GM19240 (cell line): Measurements from ENCODE around the gene TOLLIP.
"Not testable (repeated sequence)": the region's sequence is repeated elsewhere in the genome, so short reads cannot be mapped to it uniquely, and the experiment has no call there.

Experiments
- DNase-seq: peaks from one replicate; pipeline ENCODE4 v3.0.0; 2011; ENCODE audit warnings: low spot score; ENCODE audit not compliant: insufficient read length

TOLLIP gene

DNA sequence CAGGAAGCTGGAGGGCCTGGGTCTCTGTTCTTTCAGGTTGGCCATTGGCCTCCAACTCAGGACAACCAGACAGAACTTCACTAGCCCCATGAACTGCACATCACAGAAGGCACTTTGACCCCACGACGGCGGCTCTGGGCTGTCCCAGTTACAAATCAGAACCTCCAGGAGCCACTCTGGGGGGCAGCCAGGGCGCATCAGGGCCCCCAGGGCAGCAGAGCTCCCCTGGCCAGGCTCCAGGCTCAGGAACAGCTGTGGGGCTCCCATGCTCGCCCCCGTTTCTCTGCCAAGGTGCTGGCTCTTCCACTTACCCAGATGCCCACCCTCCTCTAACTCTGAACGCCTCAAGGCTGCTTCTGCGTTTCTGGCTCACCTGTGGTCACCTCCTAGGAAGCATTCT lies 25.5 kb downstream of the TOLLIP start:
- no peak for DNase-seq

DNA sequence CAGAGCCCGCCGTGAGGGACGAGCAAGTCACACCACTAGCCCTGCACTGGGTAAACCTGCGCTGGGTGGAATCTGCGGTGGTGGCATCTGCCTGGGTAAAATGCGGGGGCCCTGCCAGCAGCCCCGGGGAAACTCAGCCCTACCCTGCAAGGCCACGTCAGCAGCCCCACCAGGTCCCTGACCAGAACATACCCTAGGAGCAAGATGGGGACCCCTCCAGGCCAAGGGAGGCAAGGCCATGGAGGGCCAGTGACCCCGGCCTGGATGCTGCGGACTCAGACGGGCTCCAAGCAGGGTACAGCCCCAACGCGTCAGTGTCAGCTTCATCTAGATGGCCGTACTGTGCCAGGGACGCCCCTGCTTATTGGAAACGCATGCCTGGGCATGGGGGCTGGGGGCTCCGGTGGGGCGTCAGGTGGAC lies 26.3 kb downstream of the TOLLIP start:
- DNase-seq, result no peak

DNA sequence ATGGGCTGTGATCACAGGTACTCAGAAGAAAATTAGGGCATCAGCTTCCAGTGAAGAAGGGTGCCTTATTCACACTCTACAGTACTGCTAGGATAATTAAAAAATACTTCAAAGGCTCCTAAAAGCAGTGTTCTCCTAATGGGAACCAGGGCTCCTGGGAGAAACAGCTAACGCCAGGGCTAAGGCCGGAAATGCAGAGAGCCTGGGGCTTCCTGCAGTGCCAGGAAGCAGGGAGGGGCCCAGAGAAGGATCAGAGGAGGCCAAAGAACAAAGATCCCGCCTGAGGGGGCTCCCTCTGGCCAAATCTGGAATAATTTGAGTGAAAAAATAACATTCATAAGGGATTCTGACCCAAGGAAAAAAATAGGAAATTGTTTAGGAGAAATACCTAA lies 27.5 kb downstream of the TOLLIP start:
- no peak for DNase-seq

DNA sequence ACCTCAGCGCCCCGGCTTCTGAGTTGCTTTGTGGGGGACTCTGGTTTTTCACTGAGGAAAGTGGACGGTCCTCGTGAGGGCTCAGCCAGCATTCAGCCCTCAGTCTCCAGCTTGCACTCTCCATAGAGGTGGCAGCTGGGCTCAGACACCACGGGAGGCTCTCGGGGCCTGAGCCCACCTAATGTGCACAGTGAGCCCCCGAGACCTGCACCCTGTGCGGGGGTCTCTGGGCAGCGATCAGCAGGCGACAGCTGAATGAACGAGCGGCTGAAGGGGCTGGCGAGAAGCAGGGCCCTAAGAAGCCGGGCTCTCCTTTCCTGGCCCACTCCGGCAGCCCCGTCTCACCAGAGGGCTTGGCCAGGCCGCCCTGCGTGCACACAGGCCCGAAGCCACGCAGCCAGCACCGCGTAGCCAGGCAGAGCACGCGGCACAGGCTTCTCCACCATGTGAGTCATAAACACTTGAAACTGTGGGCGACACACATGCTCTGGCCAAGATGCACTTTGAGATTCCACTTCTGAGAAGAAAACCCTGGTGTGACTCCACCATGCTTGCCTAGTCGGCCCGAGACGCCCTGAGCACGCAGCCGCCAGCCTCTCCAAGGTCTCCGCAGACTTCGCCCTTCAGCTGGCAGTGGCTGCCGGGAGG lies 28.0 kb downstream of the TOLLIP start:
- no peak for DNase-seq

DNA sequence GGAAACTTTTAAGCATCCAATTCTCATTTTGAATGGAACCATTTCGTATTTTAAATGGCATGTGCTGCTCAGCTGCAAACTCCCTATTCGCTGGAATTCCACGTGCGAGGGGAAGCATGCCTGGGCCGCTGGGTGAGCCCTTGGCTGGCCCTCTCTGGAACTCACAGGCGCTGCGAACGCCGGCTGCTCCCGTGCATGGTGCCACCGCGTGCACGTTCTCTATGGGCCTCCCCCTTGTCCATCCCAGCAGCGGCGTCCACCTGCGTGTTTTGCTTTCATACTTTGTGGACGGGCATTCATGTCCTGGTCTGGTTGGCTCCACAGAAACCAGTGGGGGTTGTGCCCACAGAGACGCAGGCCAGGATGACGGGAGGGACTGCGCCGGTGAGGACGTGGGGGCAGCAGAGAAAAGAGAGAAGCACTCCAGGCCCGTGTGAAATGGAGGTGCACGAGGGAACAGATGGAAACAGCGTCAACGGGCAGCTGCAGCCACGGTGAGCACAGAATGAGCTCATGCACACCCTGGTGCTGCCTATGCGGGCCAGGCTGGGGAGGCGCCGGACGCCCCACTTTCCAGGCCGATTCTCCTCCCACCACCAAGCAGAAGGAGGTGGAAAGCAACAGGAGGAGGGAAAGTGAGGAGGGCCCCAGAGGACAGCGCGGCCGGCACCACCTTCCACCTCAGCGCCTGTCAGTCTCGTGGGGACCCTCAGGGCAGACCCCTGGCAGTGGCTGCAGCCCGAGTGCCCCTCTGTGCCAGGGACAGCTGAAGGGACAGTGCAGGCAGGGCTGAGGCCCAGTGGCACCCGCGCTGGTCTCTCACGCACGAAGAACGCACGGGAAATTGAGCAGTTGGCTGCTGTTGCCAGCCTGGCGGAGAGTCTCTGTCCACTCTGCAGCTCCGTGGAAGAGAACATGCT lies 29.1 kb downstream of the TOLLIP start:
- DNase-seq, result no peak

DNA sequence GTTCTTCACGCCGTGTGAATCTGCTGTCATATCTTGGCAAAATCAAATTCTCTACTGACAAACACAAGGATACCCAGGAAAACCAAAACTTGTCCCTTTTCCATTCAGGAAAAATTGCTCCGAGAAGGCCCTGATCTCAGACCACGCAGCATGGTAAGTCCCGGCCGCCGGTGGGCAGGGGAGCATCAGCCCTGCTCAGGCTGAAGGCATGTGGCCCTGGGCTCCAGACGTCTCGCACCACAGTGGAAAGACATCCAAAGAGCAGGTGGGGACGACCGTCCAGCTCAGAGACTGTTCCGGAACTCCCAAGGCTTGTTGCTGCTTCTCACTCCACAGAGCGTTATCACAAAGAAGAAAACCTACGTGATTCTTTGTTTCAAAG lies 29.8 kb downstream of the TOLLIP start:
- DNase-seq, result no peak

DNA sequence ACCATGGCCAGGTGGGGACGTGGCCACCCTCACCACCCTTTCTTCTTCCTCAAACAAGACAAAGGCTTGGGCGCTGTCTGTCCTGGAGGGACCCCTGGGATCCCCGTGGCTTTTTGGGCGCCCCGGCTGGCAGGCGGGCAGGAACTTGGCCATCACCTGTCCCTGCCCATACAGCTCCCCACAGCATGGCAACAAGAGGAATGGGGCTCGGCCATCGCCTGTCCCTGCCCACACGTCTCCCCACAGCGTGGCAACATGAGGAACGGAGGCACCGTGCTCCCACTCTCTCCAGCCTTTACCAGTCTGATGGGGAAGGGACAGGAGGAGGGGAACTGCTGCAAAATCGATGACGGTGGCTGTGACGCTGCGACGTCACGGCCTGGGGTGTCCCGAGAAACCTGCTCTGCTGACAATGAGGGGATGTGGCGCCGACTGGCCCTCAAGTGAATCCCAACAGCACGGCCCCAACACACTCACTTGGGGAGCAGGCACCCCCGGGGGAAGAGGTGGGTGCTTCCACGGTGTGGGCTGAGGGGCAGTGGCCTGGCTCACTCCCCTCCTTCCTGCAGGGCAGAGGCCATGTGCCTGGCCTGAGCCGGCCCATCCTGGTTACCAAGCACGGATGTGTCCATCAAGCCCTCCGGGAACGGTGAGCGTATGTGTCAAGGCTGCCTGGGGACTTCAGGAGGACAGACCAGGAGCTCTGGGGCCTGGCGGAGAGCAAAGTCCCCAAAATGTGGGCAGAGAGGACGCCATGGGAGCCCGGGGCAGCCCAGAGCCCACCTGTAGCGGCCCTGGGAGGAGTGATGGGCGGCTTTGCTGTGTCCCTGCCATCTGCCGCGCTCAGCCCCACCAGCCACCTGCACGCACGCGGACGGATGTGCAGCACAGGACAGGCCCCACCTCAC lies 30.4 kb downstream of the TOLLIP start:
- no peak for DNase-seq

DNA sequence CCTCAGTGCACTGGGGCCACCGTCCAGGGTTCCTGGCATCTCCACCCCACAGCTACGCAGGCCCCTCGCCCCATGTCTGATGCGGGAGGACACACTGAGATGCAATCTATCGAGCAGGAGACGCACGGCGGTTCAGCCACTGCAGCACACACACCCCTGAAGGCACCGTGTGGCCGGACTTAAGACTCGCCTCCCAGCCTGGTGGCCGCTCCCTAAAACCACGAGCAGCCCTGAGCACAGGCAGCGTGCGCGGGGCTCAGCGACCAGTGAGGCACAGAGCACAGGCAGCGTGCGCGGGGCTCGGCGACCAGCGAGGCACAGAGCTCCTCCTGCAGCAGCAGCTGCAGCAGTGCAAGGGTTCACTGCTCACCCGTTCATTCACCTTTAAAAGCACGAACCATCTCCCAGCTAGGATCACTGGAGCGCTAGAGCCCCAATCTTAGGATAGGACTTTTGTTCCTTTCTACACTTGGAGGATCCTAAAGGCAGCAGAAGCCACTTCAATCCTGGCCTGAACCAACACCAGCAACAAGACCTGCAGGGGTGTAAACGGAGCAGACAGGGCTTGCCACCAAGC lies 31.4 kb downstream of the TOLLIP start:
- DNase-seq, result no peak

DNA sequence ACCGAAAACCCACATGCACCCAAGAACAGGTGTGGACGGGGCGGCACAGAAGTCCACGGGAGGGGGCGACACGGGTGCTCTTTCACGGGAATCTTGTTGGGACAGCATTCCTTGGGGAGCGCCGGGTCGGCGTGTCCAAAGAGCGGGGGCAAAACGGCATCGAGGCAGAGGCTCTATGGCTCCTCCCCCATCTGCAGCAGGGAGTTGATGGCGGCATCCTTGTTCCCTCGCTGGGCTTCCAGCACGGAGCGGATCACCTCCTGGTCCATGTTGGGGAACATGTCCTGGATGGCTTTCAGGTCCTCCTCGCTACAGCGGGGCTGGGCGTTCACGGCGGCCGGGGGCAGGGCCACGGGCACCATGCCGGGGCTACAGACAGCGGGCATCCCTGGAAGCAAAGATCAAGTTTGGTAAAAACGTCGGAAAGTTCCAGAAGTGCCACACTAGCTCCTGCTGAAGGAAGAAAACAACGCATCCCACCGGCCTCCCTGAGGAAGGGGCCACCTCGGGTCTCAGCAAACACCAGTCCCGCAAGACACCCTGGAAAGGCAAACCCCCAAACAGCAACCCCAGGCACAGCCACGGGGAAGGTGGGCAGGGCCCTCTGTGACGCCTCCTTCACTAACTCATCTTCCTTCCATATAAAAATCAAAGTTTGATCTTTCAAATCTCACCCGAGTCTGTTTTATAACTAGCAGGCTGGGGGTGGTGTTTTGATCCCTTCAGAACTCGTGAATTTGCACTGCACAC lies 32.4 kb downstream of the TOLLIP start:
- no peak for DNase-seq

DNA sequence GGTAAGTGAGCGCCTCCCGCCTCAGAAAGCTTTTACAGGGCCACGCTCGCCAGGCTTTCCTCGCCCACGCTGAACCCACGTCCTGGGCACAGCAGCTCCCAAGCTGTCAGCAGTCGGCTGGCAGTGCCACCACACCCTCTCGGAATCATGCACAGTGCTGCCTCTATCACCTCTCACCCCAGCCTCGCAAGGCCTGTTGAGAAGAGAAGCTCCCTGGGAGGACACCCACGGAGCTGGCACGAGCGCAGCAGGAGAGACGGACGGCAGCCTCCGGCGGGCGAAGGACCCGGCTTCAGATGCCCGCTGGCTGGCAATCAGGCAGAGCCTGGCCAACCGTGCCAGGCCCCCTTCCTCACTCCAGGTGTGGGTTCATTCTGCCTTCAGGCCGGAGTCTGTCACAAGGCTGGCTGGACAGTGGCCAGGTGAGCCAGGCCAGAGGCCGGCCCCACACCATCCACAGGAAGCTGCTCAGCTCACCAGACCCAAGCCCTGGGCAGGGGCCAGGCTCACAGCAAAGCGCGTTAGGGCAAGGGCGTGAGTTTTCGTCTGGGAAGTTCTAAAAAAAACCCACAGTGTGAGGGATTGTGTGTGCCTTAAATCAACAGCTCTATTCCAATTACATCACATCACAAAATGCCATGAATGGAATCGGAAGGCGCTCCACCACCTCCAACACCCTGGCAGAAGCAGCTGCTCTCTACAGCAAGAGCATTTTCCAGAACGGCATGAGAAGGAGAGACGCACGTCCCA lies 33.2 kb downstream of the TOLLIP start:
- no peak for DNase-seq

DNA sequence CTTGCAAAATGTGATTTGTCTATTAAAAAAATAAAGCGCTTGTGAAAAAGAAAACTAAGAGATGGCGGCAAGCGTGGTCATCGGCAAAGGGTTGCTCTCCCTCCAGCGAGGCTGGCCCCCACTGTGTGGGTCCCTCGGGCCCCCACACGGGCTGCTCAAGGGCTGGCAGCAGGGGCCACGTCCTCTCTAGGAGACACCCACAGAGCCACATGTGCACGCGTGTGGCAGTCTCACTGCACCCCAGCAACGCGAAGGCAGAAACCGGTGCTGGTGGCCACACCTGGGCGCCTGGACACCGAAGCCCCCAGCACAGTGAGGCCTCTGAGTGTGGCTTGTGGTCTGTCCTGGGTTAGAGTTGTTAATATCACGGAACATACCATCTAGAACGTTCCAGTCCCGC lies 34.4 kb downstream of the TOLLIP start:
- no peak for DNase-seq

DNA sequence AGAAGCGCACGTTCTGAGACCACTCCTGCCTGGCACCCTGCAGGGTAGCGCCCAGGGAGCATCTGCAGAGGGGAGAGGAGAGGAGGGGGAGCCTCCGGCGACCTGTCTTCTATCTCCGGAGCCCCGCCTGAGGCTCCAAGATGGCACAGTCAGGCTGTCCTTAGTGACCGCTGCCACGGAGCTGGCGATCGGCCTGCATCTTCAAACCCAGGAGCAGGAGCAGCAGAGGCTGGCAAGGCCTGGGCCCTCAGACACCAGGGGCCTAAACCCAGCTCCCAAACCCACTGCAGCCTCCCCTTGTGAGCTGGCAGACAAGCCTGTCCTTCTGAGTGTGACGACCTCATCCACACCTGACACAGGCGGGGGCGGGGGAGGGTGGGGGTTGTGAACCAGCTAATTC lies 34.9 kb downstream of the TOLLIP start:
- DNase-seq, result no peak

DNA sequence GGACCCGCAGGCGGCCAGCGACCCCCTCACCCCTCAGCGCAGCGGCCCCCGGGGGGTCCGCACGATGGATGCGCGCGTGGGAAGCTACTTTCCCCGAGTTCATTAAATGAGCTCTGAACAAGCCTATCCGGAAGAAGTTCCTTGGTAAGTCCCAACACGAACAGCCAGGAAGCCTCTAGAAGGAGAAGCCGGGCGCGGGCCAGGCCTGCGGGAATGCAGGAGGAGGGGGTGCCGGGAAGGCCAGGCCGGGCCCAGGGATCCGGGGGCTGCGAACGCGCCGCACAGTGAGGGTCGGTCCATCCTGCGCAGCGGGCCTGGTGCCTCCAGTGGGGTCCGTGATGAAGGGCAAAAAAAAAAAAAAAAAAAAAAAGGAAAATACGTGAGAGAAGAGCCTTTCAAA lies 36.9 kb downstream of the TOLLIP start:
- no peak for DNase-seq

DNA sequence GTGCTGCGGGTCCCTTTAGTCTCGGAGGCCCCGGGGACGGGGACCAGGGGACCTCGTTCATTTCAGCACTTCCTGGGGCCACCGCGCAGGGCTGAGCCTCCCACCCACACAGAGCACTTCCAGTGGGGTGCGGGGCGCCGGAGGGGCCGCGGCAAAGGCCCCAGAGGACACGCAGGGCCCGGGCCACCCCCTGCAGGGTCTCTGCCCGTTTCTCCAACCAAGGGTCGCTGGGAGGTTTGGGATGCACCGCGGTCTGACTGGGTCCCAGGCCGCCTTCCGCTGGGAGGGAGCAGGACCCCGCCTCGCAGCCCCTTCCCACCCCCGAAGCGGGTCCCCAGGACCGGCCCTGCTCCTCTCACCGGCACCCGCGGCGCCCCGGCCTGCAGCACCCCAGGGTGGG lies 37.5 kb downstream of the TOLLIP start:
- no peak for DNase-seq

DNA sequence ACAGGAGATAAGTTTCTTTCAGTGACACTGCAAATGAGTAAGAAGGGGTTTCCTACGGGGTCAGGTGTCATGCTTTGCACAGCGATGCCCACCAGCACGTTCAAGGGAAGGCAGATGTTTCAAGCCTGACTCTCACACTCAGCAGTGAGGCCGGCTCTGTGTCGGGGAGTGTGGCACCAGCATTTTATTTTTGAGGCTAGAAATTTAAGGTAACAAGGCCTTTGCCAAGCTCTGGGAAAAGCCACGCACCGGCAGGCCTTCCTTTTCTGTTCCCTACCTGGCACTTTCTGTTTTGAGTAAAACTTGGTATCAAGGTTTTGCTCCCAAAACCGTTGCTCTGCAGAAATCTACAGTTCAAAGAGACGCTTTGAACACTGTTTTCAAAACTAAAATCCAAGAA lies 38.0 kb downstream of the TOLLIP start:
- no peak for DNase-seq

DNA sequence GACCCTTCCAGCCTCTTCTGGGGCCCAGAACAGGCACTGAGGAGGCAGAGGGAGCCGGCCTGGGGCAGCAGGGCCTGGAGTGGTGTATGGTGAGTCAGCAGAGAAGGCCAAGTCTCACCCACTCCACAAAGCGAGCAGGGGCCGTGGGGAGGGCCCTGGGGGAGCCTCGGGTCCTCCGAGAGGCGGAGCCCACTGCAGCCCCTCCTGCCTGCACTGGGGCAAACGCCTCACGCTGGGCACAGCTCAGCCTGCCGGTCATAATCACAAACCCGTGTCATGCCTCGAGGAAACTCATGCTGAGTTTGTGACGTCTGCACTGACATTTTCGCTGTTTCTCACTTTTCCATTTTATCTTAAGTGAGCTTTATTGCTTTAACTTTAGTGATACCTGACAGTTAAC lies 38.4 kb downstream of the TOLLIP start:
- DNase-seq, result no peak

DNA sequence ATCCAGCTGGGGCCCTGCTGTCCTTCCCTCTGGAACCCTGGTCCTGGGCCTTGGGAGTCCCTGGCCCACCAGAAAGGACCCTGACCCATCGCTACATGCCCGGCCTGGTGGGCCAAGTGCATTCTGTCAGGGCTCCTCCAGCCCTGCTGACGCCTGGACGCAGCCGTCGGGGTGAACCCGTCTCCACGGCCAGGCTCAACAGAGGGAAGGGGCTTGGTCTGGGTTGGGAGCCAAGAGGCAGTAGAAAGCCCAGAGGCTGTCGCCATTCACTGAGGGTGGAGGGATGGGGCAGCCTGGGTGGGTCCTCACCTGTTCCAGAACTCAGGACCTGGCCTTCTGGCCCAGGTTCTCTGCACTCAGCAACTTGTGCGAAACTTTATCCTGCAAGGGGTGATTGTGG lies 39.0 kb downstream of the TOLLIP start:
- no peak for DNase-seq

DNA sequence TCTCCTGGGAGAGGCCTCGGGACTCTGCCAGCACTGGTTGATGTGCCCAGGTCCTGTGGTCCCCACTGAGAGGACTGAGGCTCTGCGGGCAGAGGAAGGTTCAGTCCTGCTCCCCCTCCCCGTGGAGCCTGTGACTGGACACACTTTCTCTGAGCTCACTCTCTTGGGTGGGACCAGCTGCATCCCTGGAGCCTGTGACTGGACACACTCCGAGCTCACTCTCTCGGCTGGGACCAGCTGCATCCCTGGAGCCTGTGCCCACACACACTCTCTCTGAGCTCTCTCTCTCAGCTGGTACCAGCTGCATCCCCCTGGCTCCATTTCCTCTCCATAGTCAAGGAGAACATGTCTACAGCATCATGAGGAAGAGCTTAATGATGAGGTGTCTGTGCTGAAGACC lies 39.5 kb downstream of the TOLLIP start:
- no peak for DNase-seq

DNA sequence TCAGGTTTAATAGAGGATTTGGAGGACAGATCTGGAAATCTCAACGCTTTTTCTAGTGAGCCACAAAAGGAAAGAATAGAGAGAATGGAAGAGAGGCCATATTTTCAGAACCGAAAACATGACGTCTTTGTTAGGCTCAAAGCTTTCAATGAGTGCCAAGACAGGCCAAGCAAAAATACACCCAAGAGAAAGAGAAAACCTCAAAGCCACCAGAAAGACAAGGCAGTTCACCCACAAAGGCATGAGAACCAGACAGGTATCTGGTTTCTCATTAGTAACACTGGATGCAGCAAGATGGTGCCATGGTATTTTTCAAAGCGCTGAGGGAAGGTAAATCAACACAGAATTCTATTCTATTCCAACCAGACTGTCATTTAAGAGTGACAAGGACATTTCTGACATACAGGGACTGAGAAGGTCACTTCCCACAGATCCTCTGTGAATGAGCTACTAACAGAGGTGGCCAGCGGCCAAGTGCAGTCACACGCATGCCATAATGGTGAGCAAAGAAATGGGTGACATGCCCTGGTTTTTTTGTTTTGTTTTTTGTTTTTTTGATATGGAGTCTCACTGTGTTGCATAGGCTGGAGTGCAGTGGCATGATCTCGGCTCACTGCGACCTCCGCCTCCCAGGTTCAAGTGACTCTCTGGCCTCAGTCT lies 41.9 kb downstream of the TOLLIP start:
- DNase-seq, result no peak

DNA sequence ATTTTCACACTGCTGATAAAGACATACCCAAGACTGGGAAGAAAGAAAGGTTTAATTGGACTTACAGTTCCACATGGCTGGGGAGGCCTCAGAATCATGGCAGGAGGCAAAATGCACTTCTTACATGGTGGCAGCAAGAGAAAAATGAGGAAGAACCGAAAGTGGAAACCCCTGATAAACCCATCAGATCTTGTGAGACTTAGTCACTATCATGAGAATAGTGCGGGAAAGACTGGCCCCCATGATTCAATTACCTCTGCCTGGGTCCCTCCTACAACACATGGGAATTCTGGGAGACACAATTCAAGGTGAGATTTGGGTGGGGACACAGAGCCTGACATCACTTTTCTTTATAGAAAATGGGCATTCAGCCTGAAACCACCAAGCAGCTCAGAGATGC lies 42.5 kb downstream of the TOLLIP start:
- DNase-seq, result not testable (repeated sequence)
